GM12878 (cell line): Measurements from ENCODE around the gene LRP4. TPM values are rescaled to one million over a fixed set of nuclear protein-coding genes. Genes with fewer than 3 reads are reported as not detected.

Experiments
- ATAC-seq: fragments of 200-7000 bp; cut with Tn5 transposase; 3 replicates; pipeline ENCODE4 v1.9.1; 2020; ENCODE audit warnings: mild to moderate bottlenecking, moderate library complexity
- BruUV-seq: library from RNA; stranded (reverse); fragments of 400-500 nt; replicated peaks from 2 replicates; lab custom pipeline; 2021; lab: Mats Ljungman, UMichigan
- CTCF ChIA-PET: fragments of 300-600 bp; sonication (Branson Sonifier 250); formaldehyde crosslinking; extraction: SDS; loops from one replicate; lab custom pipeline; 2021; ENCODE audit warnings: inconsistent platforms; lab: Yijun Ruan, JAX
- POLR2A ChIA-PET: fragments of 350-600 bp; formaldehyde crosslinking; extraction: SDS; loops from one replicate; lab custom pipeline; 2021; ENCODE audit warnings: inconsistent platforms; lab: Charles Lee
- RAD21 ChIA-PET: fragments of 300-600 bp; sonication (Branson Sonifier 250); formaldehyde crosslinking; loops from one replicate; lab custom pipeline; 2023; ENCODE audit warnings: antibody characterized with exemption; ENCODE audit not compliant: unreplicated experiment; lab: Charles Lee
- SMC1A ChIA-PET: fragments of 300-600 bp; sonication (Branson Sonifier 250); formaldehyde crosslinking; loops from one replicate; lab custom pipeline; 2023; ENCODE audit not compliant: unreplicated experiment, uncharacterized antibody; lab: Charles Lee
- DNase-seq: peaks from one replicate; pipeline ENCODE4 v3.0.0-alpha.2; 2011; ENCODE audit warnings: low read depth, low spot score
- FAIRE-seq: peaks from 3 replicates; lab custom pipeline; 2011; peaks lifted over from hg19 to GRCh38; lab: Jason Lieb, UNC
- H2AFZ ChIP-seq: 2 replicates; pipeline ENCODE4 v1.6.0; 2011; ENCODE audit warnings: low read depth, low read length, control low read depth; ENCODE audit not compliant: control insufficient read depth
- H3K27ac ChIP-seq: 2 replicates; pipeline ENCODE4 v1.5.1; 2011; ENCODE audit warnings: control low read depth; ENCODE audit not compliant: control insufficient read depth, insufficient read depth
- H3K27me3 ChIP-seq, 2 experiments: replicated peaks in 1 of 2; 2 replicates each; pipeline versions ENCODE4 v1.6.0 to v1.6.1; 2011; ENCODE audit warnings: low read length in 1 of 2; ENCODE audit not compliant: control insufficient read depth in 2 of 2, insufficient read depth in 2 of 2
- H3K36me3 ChIP-seq, 2 experiments: 2 replicates each; pipeline ENCODE4 v1.5.1; 2011; ENCODE audit warnings: low read length in 1 of 2; ENCODE audit not compliant: control insufficient read depth in 2 of 2, insufficient read depth in 2 of 2
- H3K4me1 ChIP-seq: 2 replicates; pipeline ENCODE4 v1.6.1; 2011; ENCODE audit warnings: mild to moderate bottlenecking, low read length, moderate library complexity, mixed read lengths; ENCODE audit not compliant: control insufficient read depth, insufficient read depth
- H3K4me2 ChIP-seq: 2 replicates; pipeline ENCODE4 v1.6.0; 2011; ENCODE audit warnings: control low read depth; ENCODE audit not compliant: control insufficient read depth, insufficient read depth
- H3K4me3 ChIP-seq: fragments of 200-600 bp; sonication (generic); 2 replicates; pipeline ENCODE4 v1.5.1; 2016
- H3K79me2 ChIP-seq: 2 replicates; pipeline ENCODE4 v1.6.0; 2011; ENCODE audit warnings: low read length; ENCODE audit not compliant: control insufficient read depth, insufficient read depth
- H3K9ac ChIP-seq: 2 replicates; pipeline ENCODE4 v1.8.0; 2011; ENCODE audit warnings: low read length, control low read depth, mixed read lengths; ENCODE audit not compliant: control insufficient read depth, insufficient read depth
- H3K9me3 ChIP-seq: replicated peaks from 3 replicates; pipeline ENCODE4 v1.5.1; 2011; ENCODE audit warnings: mild to moderate bottlenecking, low read length; ENCODE audit not compliant: control insufficient read depth, insufficient read depth
- H4K20me1 ChIP-seq: 2 replicates; pipeline ENCODE4 v1.6.0; 2011; ENCODE audit not compliant: control insufficient read depth, insufficient read depth
- CBX3 ChIP-seq: fragments of 200-600 bp; sonication (generic); IDR thresholded peaks from 2 replicates; pipeline ENCODE4 v1.6.1; 2016; ENCODE audit warnings: low read depth, borderline replicate concordance
- CHD2 ChIP-seq: IDR thresholded peaks from 2 replicates; pipeline ENCODE4 v1.6.1; 2011; ENCODE audit warnings: low read depth, low read length, improper control_type of control experiment, borderline replicate concordance
- ESRRA ChIP-seq: IDR thresholded peaks from 2 replicates; pipeline ENCODE4 v1.6.1; 2012; ENCODE audit warnings: mild to moderate bottlenecking, low read length, improper control_type of control experiment
- GATAD2B ChIP-seq: fragments of 450-650 bp; conservative IDR thresholded peaks from 2 replicates; pipeline ENCODE4 v1.6.1; 2017; ENCODE audit warnings: low read depth, mild to moderate bottlenecking, moderate library complexity
- JUND ChIP-seq: IDR thresholded peaks from 2 replicates; pipeline ENCODE4 v1.6.1; 2012; ENCODE audit warnings: low read depth, mild to moderate bottlenecking, low read length, improper control_type of control experiment, moderate library complexity
- KAT2A ChIP-seq: conservative IDR thresholded peaks from 2 replicates; pipeline ENCODE4 v1.6.1; 2011; ENCODE audit warnings: low read depth, low read length; ENCODE audit not compliant: control insufficient read depth
- NFXL1 ChIP-seq: fragments of 450-650 bp; IDR thresholded peaks from 2 replicates; pipeline ENCODE4 v1.6.1; 2017; ENCODE audit warnings: antibody characterized with exemption, mild to moderate bottlenecking, borderline replicate concordance
- RB1 ChIP-seq: fragments of 450-650 bp; formaldehyde crosslinking; IDR thresholded peaks from 2 replicates; pipeline ENCODE4 v1.6.1; 2017; ENCODE audit warnings: mild to moderate bottlenecking, borderline replicate concordance
- REST ChIP-seq: IDR thresholded peaks from 2 replicates; pipeline ENCODE4 v1.6.1; 2012; ENCODE audit warnings: mild to moderate bottlenecking, low read depth, low read length
- SPI1 ChIP-seq: IDR thresholded peaks from 2 replicates; pipeline ENCODE4 v1.6.1; 2011; ENCODE audit warnings: low read depth, mild to moderate bottlenecking, low read length, moderate library complexity, borderline replicate concordance; ENCODE audit not compliant: insufficient read depth
- STAT1 ChIP-seq: fragments of 450-650 bp; conservative IDR thresholded peaks from 2 replicates; pipeline ENCODE4 v1.6.1; 2014; ENCODE audit warnings: antibody characterized with exemption, mild to moderate bottlenecking
- STAT3 ChIP-seq: IDR thresholded peaks from 2 replicates; pipeline ENCODE4 v1.6.1; 2011; ENCODE audit warnings: low read depth, low read length, improper control_type of control experiment
- TBL1XR1 ChIP-seq: IDR thresholded peaks from 2 replicates; pipeline ENCODE4 v1.6.1; 2012; ENCODE audit warnings: low read depth, low read length, improper control_type of control experiment
- ZNF207 ChIP-seq: fragments of 450-650 bp; IDR thresholded peaks from 2 replicates; pipeline ENCODE4 v1.6.1; 2014; ENCODE audit warnings: antibody characterized with exemption, mild to moderate bottlenecking, borderline replicate concordance
- ZNF274 ChIP-seq: IDR thresholded peaks from one replicate; pipeline ENCODE4 v1.8.0; 2011; ENCODE audit not compliant: insufficient read length, insufficient read depth
- WGBS: methylation state at CpG from one replicate; pipeline ENCODE4 v1.1.6; 2016; ENCODE audit warnings: low lambda C conversion rate; ENCODE audit not compliant: insufficient replicate concordance, insufficient coverage; ENCODE audit errors: missing lambda C conversion rate; 5-methylcytosine and 5-hydroxymethylcytosine counted together
- in situ Hi-C: fragments of 300-500 bp; cut with MboI; formaldehyde crosslinking; loops from 9 replicates; pipeline ENCODE4 v1.14.3; 2018; ENCODE audit warnings: mixed read lengths
- intact Hi-C: fragments of 100-400 bp; cut with micrococcal nuclease; formaldehyde crosslinking; loops from one replicate; pipeline ENCODE4 v1.14.2; 2022; ENCODE audit not compliant: unreplicated experiment
- polyA plus RNA-seq, 11 experiments: library from polyadenylated mRNA; depleted of rRNA in 4 of 11; unstranded in 6 of 11; stranded (reverse) in 5 of 11; fragments of >200 nt; fragmentation: Nextera tagmentation in 4 of 11; fragmentation: Illumina TruSeq in 1 of 11; extraction: Ambion mirVana in 4 of 11; extraction: Trizol in 1 of 11; gene quantifications; 1 replicate in 1 of 11; 2 replicates in 10 of 11; pipeline versions ENCODE4 v1.2.1 to v1.2.3, GENCODE V29; 2011 to 2016; ENCODE audit warnings: inconsistent platforms in 2 of 11, missing spikeins in 2 of 11, low read depth in 1 of 11
- total RNA-seq, 4 experiments: library from RNA; depleted of rRNA in 3 of 4; stranded (reverse); fragments of >200 nt in 3 of 4; fragmentation: Illumina TruSeq in 1 of 4; extraction: Trizol in 1 of 4; gene quantifications; 2 replicates each; pipeline versions ENCODE4 v1.2.1 to v1.2.3, GENCODE V29; 2013 to 2021
- TF ChIP-seq, protein P1 (sequence below): fragments of 450-650 bp; formaldehyde crosslinking; IDR thresholded peaks from 2 replicates; pipeline ENCODE4 v1.5.0; 2022; ENCODE audit warnings: mild to moderate bottlenecking, missing genetic modification characterization

The LRP4 gene
- total and polyA plus RNA-seq, 10 of the 15 experiments (the other 5 are each of a cell fraction or from before 2014, with no cell fraction given): under 0.01 to 0.06 (median 0.03) TPM; not detected in 6

DNA sequence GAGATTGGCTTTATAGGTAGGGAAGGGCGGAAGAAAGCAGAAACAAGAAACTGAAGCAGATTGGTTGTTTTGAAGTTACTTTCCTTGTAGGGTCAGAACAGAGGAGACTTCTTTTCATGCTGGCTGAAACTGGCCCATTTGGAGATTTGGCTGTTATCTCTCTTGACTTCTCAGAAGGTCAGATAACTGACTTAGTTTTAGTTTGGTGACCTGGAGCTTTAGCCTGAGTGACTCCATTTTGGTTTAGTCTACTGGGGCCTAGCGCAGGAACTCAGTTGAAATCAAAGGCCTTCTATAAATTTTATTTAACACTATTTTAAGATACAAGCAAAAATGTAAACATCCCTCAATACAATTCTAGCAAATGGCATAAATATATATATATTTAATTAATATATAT is 49.6 kb upstream of the LRP4 start:
- 100% methylated on average over 2 of the region's 2 CpGs for WGBS
- BruUV-seq: no TSS peak
- H2AFZ ChIP-seq: no peak overlapping the region
- H4K20me1 ChIP-seq: no peaks in the 10 kb centered on the region
- ChIA-PET CTCF (interaction anchor here (0.6 to 3.1 kb wide), 2 partner anchors 9 to 185 kb away, joined by 3 to 11 read pairs; no protein-coding TSS in a partner anchor), SMC1A (interaction anchor here (0.6 to 2.1 kb wide), 4 partner anchors 20 to 185 kb away, joined by 3 to 6 read pairs (median 4); no protein-coding TSS in a partner anchor), RAD21 (interaction anchor here (0.6 to 1.3 kb wide), 2 partner anchors 16 to 395 kb away, joined by 3 read pairs; no protein-coding TSS in a partner anchor), POLR2A (interaction anchor here (0.6 to 1.3 kb wide), 2 partner anchors 8 to 442 kb away, joined by 3 to 5 read pairs; no protein-coding TSS in a partner anchor)
- no peak for ATAC-seq
- H3K4me1 ChIP-seq: no peaks in the 10 kb centered on the region
- H3K36me3 ChIP-seq: no peaks in the 10 kb centered on the region
- no peak for DNase-seq
- H3K4me3 ChIP-seq: no peak overlapping the region
- in situ Hi-C loops (no loop called here), intact Hi-C loops (no loop called here)
- no peak overlapping the region for H3K4me2 ChIP-seq
- FAIRE-seq: no peak
- H3K27ac ChIP-seq: no peak overlapping the region
- H3K9ac ChIP-seq: no peak overlapping the region
- no peaks in the 10 kb centered on the region for H3K27me3 ChIP-seq
- H3K79me2 ChIP-seq: no peaks in the 10 kb centered on the region
- no peaks in the 10 kb centered on the region for H3K9me3 ChIP-seq
- TF ChIP-seq, protein P1, sequence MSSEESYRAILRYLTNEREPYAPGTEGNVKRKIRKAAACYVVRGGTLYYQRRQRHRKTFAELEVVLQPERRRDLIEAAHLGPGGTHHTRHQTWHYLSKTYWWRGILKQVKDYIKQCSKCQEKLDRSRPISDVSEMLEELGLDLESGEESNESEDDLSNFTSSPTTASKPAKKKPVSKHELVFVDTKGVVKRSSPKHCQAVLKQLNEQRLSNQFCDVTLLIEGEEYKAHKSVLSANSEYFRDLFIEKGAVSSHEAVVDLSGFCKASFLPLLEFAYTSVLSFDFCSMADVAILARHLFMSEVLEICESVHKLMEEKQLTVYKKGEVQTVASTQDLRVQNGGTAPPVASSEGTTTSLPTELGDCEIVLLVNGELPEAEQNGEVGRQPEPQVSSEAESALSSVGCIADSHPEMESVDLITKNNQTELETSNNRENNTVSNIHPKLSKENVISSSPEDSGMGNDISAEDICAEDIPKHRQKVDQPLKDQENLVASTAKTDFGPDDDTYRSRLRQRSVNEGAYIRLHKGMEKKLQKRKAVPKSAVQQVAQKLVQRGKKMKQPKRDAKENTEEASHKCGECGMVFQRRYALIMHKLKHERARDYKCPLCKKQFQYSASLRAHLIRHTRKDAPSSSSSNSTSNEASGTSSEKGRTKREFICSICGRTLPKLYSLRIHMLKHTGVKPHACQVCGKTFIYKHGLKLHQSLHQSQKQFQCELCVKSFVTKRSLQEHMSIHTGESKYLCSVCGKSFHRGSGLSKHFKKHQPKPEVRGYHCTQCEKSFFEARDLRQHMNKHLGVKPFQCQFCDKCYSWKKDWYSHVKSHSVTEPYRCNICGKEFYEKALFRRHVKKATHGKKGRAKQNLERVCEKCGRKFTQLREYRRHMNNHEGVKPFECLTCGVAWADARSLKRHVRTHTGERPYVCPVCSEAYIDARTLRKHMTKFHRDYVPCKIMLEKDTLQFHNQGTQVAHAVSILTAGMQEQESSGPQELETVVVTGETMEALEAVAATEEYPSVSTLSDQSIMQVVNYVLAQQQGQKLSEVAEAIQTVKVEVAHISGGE: no peak
- TF ChIP-seq CBX3 (no peak), SPI1 (no peak), ESRRA (no peak), ZNF274 (no peak), RB1 (no peak), KAT2A (no peak), TBL1XR1 (no peak), NFXL1 (no peak), STAT1 (no peak), REST (no peak), STAT3 (no peak), CHD2 (no peak), ZNF207 (no peak), GATAD2B (no peak), JUND (no peak)
